HG03460 (cell line): ENCODE results near the gene TATDN3.
A peak's percentile ranks its signal among the peaks of the same experiment; 100 is the strongest.
"Not testable (repeated sequence)": the region's sequence is repeated elsewhere in the genome, so short reads cannot be mapped to it uniquely, and the experiment has no call there.

Source experiments
- ATAC-seq: cut with Tn5 transposase; IDR thresholded peaks from one replicate; pipeline ENCODE4 v1.9.1; 2021; ENCODE audit not compliant: unreplicated experiment

Gene TATDN3

GRCh38 chr1:212774584-212774983, 17.1 kb upstream of the TATDN3 start:
- ATAC-seq, result no peak

GRCh38 chr1:212775241-212775640, 16.5 kb upstream of the TATDN3 start:
- no peak for ATAC-seq

DNA sequence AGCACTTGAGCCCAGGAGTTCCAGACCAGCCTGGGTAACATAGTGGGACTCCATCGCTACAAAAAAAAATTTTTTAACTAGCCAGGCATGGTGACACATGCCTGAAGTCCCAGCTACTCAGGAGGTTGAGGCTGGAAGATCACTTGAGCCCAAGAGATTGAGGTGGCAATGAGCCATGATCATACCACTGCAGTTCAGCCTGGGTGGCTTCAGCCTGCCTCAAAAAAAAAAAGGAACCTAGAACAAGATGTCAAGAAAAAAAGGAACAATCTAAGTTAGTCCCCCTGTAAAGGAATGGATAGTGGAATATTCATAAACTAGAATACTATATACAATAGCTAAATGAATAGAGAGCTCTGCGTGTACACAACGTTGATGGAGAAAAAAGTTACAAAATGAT, 14.5 kb upstream of the TATDN3 start:
- ATAC-seq, result no peak

DNA sequence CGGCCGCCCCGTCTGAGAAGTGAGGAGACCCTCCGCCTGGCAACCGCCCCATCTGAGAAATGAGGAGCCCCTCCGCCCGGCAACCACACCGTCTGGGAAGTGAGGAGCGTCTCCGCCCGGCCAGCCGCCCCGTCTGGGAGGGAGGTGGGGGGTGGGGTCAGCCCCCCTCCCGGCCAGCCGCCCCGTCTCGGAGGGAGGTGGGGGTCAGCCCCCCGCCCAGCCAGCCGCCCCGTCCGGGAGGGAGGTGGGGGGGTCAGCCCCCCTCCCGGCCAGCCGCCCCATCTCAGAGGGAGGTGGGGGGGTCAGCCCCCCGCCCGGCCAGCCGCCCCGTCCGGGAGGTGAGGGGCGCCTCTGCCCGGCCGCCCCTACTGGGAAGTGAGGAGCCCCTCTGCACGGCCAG, 12.6 kb upstream of the TATDN3 start:
- ATAC-seq, result not testable (repeated sequence)

DNA sequence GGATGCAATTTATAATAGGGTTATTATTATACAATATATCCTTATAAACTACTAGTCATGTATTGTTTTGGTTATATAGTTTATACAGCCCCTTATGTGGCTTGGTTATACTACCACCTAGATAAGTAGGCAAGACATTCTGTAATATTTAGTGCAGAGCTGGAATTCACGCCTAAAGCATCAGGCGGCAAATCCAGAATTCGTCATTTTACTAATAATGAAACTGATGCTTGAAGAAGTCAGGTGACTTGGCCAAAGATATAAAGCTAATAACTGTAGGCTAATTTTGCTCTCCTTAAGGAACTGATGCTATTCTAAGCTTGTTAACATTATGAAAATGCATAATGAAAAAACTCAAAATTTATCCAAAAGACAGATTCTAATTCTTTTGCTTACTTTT, 10.9 kb upstream of the TATDN3 start:
- ATAC-seq, result no peak

- ATAC-seq, result no peak
Observed at GRCh38 chr1:212781225-212781624, 10.5 kb upstream of the TATDN3 start.

- ATAC-seq, result no peak
Observed at GRCh38 chr1:212782422-212783154, 9.1 kb upstream of the TATDN3 start.

DNA sequence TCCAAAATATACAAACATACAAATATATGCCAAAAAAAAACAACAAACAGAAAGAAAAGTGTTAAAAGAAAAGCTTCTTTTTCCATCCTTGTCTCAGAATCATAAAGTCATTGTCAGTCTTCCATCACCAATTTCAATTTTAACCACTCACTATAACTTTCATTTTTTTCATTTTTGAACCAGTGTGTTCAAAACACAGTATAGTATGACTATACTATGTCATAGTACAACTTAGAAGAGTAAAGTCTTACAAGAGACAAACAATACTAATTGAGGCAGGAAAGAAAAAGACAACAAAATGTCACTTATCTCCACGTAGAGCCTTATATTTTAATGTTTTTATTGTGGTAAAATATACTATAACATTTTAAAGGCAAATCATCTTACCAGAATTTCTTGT, 7.7 kb upstream of the TATDN3 start:
- no peak for ATAC-seq

- no peak for ATAC-seq
Observed at GRCh38 chr1:212785871-212786270, 5.8 kb upstream of the TATDN3 start.

- ATAC-seq, result peak; percentile 26
Observed at GRCh38 chr1:212791261-212791675, 426 bp upstream of the TATDN3 start.

DNA sequence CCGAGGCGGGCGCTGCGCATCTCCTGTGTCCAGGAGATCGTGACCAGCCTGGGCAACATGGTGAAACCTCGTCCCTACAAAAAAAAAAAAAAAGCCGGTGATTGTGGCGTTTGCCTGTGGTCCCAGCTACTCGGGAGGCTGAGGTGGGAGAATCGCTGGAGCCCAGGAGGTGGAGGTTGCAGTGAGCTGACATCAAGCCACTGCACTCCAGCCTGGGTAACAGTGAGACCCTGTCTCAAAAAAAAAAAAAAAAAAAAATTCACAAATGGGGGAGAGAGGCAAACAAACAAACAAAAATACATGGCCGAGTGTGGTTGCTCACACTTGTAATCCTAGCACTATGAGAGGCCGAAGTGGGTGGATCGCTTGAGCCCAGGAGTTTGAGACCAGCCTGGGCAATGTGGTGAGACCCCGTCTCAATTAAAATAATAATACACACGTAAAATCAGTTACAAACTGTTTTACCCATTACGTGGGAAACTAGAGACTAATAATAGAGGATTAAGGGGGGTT, 758 bp downstream of the TATDN3 start:
- no peak for ATAC-seq

DNA sequence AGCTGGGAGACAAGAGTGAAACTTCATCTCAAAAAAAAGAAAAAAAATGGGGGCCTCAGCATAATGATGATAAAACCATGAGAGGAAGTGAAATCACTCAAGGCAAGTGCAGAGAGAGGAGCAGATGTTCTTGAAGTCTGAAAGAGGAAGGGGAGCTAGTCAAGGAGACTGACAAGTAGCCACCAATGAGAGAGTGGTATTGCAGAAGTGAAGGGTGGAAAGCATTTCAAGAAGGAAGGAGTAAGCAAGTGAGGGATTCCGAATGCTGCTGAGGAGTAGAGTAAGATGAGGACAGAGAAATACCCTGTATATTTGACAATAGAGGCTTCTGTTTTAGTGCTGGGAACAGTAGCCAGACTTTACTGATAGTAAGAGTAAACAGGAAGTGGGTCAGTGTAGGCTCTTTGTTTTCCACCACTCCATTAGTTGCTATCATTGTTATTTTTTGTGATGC, 2.9 kb downstream of the TATDN3 start:
- ATAC-seq, result peak; percentile 82

DNA sequence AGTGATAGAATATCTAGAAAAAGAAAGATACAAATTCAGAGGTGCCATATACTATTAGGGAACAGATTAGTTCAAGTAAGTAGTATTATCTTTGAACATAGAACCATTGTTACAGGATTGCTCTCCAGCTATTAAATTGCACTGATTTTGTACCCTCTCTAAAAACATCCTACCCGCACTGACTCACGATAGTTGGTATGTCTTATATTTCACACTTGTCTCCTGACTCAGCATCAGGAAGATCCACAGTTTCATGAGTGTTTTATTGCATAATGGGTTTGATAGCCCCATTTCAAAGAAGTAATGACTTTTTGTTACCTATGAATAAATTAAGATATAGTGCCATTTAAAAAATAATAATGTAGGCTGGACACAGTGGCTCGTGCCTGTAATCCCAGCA, 6.0 kb downstream of the TATDN3 start:
- no peak for ATAC-seq

DNA sequence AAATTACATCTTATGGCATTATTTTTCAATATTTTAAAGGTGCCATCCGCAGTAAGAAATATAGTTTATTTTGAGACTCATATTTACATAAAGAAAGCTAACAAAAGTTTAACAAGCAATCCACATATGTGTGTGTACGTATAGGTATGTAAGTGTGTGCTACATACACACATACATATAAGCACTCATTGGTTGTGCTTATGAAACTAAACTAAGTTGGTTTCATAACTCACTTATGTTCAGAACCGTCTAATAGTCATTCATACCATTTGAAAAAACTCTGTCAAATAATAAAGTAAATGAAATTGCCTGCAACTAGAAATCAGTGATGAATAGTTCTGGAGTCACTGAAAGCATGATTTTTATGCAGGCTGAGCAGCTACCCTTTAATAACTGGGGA, 14.1 kb downstream of the TATDN3 start:
- no peak for ATAC-seq

DNA sequence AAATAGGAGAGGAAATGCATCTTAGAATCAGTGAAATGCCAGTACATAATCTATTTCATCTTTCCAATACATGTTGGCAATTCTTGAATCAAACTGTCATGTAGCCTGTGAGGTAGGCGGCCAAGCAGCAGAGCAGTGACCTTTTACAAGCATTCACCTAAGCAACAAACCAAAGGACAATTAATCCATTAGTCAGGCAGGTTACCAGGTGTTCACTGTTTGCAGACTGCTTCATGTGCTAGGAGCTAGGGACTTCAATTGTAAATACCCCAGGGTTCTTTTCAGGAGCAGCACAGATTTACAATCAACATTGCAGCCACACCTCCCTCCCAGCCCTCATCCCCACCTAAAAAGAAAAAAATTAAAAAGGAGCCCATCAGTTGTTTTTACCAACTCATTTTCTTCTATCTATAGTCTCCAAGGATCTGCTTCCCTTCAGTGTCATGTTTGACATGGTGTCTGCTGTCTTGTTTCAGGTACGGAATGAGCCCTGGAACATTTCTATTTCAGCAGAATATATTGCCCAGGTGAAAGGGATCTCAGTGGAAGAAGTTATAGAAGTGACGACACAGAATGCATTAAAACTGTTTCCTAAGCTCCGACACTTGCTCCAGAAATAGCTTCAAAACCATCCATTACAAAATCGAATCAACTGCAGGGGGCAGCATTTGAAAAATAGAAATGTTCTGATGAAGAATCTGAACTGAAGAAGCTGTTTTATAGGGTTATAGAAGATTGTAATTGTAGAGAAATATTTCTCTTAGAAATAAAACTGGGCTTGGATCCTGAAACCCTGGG, 23.0 kb downstream of the TATDN3 start:
- ATAC-seq, result no peak

DNA sequence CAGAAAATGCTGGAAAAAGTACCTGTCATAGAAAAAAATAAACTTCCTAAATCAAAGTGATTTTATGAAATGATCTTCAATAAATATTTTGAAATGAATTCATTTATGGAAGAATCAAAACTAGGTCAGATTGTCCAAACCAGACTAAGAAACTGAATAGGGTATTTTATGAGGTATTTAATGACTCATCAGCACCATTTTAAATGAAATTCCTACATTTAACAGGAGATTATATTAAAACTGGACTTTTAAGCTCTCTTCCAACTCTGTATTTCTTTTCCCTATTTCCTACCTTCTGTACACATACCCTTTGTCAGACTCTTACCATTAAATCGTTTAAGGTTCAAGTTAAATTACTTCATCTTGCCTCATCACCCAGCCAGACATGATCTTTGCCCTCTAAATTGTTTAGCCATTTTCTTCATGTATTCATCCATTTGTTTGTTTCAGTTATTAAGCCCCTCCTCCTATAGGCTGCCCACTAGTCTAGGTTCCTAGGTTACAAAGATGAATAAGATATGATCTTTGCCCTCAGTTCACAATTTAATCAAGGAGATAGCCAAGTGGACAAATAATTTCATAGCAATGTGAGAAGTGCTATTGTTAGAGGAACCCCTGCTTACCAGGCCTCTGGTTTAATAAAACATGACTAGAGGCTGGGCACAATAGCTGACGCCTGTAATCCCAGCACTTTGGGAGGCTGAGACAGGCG, 25.0 kb downstream of the TATDN3 start:
- ATAC-seq, result no peak

- peak; percentile 76 for ATAC-seq
Observed at GRCh38 chr1:212819726-212820125, 28.0 kb downstream of the TATDN3 start.

DNA sequence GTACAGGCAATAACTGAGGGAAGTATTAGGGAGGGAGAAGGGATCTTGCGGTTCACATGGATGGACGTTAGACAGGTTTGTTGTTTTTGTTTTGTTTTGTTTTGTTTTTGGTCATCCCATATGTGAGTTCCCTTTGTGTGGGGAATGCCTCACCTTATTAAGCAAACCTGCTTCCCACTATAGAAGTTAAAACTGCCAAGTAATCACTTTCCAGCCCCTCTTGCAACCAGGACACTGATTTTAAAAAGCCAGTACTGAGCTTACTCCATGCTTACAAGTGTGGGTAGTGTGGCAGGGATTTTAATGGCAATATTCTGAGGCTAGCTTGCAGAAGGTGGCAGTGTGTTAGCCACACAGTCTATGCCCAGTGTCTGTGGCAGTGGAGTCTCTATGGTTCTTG, 29.3 kb downstream of the TATDN3 start:
- ATAC-seq, result no peak

DNA sequence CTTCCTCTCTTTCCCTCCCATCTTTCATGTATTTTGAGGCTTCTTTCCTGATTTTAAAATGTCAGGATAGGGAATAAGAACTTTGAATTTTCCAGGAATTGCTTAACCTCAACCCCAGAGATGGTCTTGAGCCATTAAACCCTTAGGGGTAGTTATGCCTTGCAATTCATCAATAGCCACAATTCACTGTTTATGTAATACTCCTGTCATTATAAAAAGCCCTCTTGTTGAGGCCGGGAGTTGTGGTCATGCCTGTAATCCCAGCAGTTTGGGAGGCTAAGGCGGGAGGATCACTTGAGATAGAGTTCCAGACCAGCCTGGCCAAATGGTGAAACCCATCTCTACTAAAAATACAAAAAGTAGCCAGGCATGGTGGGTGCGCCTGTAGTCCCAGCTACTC, 31.3 kb downstream of the TATDN3 start:
- ATAC-seq, result no peak

GRCh38 chr1:212824201-212824600, 32.5 kb downstream of the TATDN3 start:
- no peak for ATAC-seq

DNA sequence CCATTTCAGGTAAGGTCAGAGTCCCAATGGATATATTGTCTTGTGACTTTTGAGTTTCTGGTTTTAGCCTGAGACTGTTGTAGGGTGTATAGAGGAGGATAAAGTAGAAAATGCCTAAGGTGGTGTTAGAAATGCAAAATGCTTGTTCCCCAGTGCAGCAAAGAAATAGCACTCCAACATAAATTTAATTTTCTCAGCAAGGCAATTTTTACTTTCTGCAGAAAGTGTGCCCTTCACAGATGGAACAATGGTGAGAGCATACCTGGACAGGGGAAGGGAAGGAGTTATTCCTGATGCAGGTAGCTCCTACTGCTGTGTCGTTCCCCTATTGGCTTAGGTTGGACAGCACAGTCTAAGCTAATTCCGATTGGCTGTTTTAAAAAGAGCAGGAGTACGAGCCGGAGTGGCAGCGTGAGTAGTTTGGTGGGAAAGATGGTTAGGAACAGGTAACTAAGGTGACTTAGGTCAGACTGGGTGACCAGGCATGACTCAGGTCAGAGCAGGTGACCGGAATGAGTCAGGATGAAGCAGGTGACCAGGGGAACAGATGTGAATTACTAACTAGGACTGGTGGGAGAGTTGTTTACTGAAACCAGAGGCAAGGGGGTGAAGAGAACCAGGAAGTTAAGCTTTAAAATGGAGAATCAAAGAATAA, 34.2 kb downstream of the TATDN3 start:
- no peak for ATAC-seq
